Measurements from ENCODE around the gene WDR37.

- TF ChIP-seq POLR2A (IDR thresholded peaks at IDR 0.05) (no peak), CTCF (IDR thresholded peaks at IDR 0.05) (no peak)
Observed at GRCh38 chr10:1134156-1134555, 78.0 kb downstream of the WDR37 start.

Data from uterus (tissue), 2 donors.